ENCODE data around the gene DPYD. TPM values are rescaled to one million over a fixed set of nuclear protein-coding genes. Genes with fewer than 3 reads are reported as not detected.

Gene DPYD
- total RNA-seq, 2 donors from 2014 or later = 11.1 to 11.5 TPM

DNA sequence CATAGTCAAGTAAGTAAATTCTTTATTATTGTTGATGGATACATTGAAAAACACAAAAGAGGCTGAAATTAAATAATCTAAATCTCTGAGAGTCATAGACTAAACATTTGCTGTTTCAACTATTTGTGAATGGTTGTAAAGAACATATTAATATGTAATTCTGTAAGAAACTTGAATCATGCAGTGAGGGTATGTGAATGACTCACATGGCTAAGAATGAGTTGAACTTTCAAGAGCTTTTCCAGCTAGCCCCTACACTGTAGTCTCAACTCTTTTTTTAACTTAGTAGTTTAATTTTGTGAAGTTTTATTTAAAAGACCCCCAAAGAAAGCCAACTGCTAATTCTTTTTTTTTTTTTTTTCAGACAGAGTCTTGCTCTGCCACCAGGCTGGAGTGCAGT is 588.1 kb downstream of the DPYD start:
- H3K27me3 Mint-ChIP-seq = no peaks in the 10 kb centered on the region
- H3K27ac Mint-ChIP-seq = no peak overlapping the region
- no peaks in the 10 kb centered on the region for H3K4me1 Mint-ChIP-seq
- peak; percentile 56 for ATAC-seq (replicated peaks)
- no peaks in the 10 kb centered on the region for H3K9me3 Mint-ChIP-seq
- no peak overlapping the region for H3K4me3 Mint-ChIP-seq
- no peaks in the 10 kb centered on the region for H3K36me3 Mint-ChIP-seq (ENCODE audit: low read depth)

DNA sequence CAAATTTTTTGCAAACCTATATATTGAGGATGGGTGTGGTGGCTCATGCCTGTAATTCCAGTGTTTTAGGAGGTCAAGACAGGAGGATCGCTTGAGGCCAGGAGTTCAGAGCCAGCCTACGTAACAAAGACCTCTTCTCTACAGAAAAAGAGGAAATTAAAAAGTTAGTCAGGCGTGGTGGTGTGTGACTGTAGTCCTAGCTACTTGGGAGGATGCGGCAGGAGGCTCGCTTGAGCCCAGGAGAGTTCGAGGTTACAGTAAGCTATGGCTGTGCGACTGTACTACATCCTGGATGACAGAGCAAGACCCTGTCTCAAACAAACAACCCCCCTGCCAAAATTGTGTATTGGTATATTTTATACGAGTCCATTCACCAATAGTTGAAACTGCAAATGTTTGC is 589.7 kb downstream of the DPYD start:
- H3K36me3 Mint-ChIP-seq (ENCODE audit: low read depth) = no peaks in the 10 kb centered on the region
- no peak overlapping the region for H3K4me3 Mint-ChIP-seq
- ATAC-seq (replicated peaks) = no peak
- H3K4me1 Mint-ChIP-seq = no peaks in the 10 kb centered on the region
- H3K27ac Mint-ChIP-seq = no peak overlapping the region
- H3K27me3 Mint-ChIP-seq = no peaks in the 10 kb centered on the region
- H3K9me3 Mint-ChIP-seq = no peaks in the 10 kb centered on the region

DNA sequence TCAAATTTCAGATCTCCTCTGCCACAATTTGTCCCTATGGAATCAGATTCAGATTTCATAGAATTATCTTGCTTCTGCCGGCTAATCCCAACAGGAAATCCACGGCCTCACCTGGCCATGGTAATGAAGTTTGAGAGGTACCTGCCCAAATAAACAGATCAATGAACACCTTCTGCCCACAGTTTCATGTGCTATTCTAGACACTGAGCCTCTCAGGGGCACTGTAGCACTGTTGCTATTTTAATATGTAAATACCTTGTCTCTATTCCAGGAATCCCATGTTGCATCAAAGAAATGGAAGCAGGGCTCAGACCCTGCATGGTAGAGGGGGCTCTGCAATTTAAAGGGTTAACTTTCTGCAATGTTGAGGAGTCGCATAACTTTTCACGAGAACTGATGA is 606.1 kb downstream of the DPYD start:
- no peak overlapping the region for H3K4me3 Mint-ChIP-seq
- peaks cover 5% of the 10 kb centered on the region for H3K9me3 Mint-ChIP-seq
- H3K27ac Mint-ChIP-seq = no peak overlapping the region
- no peaks in the 10 kb centered on the region for H3K4me1 Mint-ChIP-seq
- no peaks in the 10 kb centered on the region for H3K36me3 Mint-ChIP-seq (ENCODE audit: low read depth)
- no peak for ATAC-seq (replicated peaks)
- H3K27me3 Mint-ChIP-seq = no peaks in the 10 kb centered on the region

- Mint-ChIP-seq H3K4me1 (no peaks in the 10 kb centered on the region), H3K4me3 (no peak overlapping the region), H3K9me3 (peaks cover 5% of the 10 kb centered on the region), H3K27me3 (no peaks in the 10 kb centered on the region), H3K36me3 (ENCODE audit: low read depth) (peaks cover 27% of the 10 kb centered on the region), H3K27ac (no peak overlapping the region)
- ATAC-seq (replicated peaks) = no peak
These were observed 612.7 kb downstream of the DPYD start for GRCh38 chr1:97308131-97308530.

DNA sequence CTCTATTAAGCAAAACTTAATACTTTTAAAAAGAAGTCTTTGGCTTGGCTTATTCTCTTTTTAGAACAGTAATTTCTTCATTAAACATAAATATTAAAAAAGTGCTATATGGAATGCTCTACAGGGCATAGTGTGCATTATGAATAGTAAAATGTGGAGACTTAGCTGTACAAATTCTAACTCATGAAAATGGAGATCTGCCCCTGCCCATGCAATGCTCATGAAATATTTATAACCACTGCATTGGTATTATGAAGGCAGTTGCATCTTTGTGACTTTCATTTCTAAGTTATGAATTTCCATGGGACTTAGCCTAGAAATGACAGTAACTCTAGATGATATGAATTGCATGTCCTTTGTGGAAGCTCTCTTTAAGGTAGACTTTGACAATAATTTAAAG is 613.3 kb downstream of the DPYD start:
- ATAC-seq (replicated peaks) = no peak
- H3K9me3 Mint-ChIP-seq = peaks cover 5% of the 10 kb centered on the region
- H3K4me1 Mint-ChIP-seq = no peaks in the 10 kb centered on the region
- H3K4me3 Mint-ChIP-seq = no peak overlapping the region
- H3K27ac Mint-ChIP-seq = no peak overlapping the region
- H3K36me3 Mint-ChIP-seq (ENCODE audit: low read depth) = peaks cover 27% of the 10 kb centered on the region
- H3K27me3 Mint-ChIP-seq = no peaks in the 10 kb centered on the region

- Mint-ChIP-seq H3K4me3 (no peak overlapping the region), H3K27ac (no peak overlapping the region), H3K4me1 (no peaks in the 10 kb centered on the region), H3K27me3 (no peaks in the 10 kb centered on the region), H3K9me3 (peaks cover 5% of the 10 kb centered on the region), H3K36me3 (ENCODE audit: low read depth) (peaks cover 27% of the 10 kb centered on the region)
- ATAC-seq (replicated peaks) = no peak
These were observed 613.7 kb downstream of the DPYD start for GRCh38 chr1:97307151-97307550.

GRCh38 chr1:97306504-97306903 is 614.3 kb downstream of the DPYD start:
- no peak for ATAC-seq (replicated peaks)
- Mint-ChIP-seq H3K27ac (no peak overlapping the region), H3K4me3 (no peak overlapping the region), H3K36me3 (ENCODE audit: low read depth) (peaks cover 27% of the 10 kb centered on the region), H3K9me3 (peaks cover under 1% of the 10 kb centered on the region), H3K27me3 (no peaks in the 10 kb centered on the region), H3K4me1 (no peaks in the 10 kb centered on the region)

DNA sequence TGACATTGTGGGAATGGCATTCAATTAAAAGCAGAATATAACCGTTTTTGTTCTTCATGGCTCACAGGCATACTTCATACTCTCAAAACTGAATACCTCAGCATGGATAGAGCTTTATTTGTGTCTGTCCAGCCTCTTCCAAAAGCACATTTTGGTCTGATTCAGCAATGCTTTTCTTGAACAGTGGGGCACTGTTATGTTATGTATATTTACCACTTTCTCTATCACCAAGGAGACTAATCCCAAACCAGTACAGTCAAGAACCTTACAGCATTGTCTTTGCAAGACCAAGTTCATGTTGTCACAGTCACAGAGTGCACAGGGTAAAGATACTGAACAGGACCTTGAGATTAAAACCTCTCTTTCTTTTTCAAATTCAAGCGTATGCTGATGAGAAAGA is 616.5 kb downstream of the DPYD start:
- H3K9me3 Mint-ChIP-seq = no peaks in the 10 kb centered on the region
- no peaks in the 10 kb centered on the region for H3K27me3 Mint-ChIP-seq
- no peak overlapping the region for H3K4me3 Mint-ChIP-seq
- no peak overlapping the region for H3K27ac Mint-ChIP-seq
- ATAC-seq (replicated peaks) = no peak
- no peaks in the 10 kb centered on the region for H3K4me1 Mint-ChIP-seq
- H3K36me3 Mint-ChIP-seq (ENCODE audit: low read depth) = peaks cover 27% of the 10 kb centered on the region

DNA sequence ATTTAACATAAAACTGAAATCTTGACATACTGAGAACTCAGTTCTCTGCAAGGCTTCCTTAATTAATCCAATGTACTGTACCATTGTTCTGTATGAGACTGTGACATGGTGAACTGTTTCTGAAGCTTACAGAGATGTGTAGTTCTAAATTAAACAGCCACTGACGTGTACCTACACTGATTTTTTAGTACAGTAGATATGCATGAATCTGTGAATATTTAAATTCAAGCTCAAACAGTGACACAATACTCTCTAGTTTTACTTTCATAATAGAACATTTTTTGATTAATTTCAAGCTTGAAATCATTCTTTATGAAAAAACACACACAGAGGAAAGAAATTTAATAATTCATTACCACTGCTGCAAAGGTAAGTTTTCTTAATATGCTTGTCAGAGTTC is 621.9 kb downstream of the DPYD start:
- no peak for ATAC-seq (replicated peaks)
- no peaks in the 10 kb centered on the region for H3K27me3 Mint-ChIP-seq
- no peaks in the 10 kb centered on the region for H3K9me3 Mint-ChIP-seq
- peaks cover 22% of the 10 kb centered on the region for H3K36me3 Mint-ChIP-seq (ENCODE audit: low read depth)
- H3K4me3 Mint-ChIP-seq = no peak overlapping the region
- no peak overlapping the region for H3K27ac Mint-ChIP-seq
- no peaks in the 10 kb centered on the region for H3K4me1 Mint-ChIP-seq

GRCh38 chr1:97297611-97298010 is 623.2 kb downstream of the DPYD start:
- no peak overlapping the region for H3K27ac Mint-ChIP-seq
- peaks cover 36% of the 10 kb centered on the region for H3K36me3 Mint-ChIP-seq (ENCODE audit: low read depth)
- H3K27me3 Mint-ChIP-seq = no peaks in the 10 kb centered on the region
- ATAC-seq (replicated peaks) = no peak
- no peaks in the 10 kb centered on the region for H3K4me1 Mint-ChIP-seq
- H3K4me3 Mint-ChIP-seq = no peak overlapping the region
- no peaks in the 10 kb centered on the region for H3K9me3 Mint-ChIP-seq

DNA sequence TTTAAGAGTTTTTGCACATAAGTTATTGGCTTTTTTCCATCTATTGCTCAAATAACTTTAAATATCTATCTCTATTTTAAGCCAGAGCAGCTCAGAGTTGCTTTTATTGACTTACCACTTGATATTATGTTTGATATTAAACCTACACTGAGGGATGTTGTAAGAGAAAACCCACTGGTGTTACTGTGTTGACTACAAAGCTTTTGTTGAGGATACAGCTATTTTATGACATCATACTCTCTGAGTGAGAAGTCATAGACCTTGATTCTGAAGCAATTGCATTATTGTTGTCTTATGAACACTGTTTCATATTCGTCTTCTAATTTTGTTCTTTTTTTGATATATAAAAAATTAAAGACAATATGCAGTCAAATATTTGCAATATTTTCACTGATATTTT is 638.9 kb downstream of the DPYD start:
- H3K36me3 Mint-ChIP-seq (ENCODE audit: low read depth) = peaks cover 24% of the 10 kb centered on the region
- peaks cover 7% of the 10 kb centered on the region for H3K9me3 Mint-ChIP-seq
- H3K27me3 Mint-ChIP-seq = no peaks in the 10 kb centered on the region
- H3K27ac Mint-ChIP-seq = no peak overlapping the region
- H3K4me1 Mint-ChIP-seq = peaks cover 7% of the 10 kb centered on the region
- H3K4me3 Mint-ChIP-seq = no peak overlapping the region
- no peak for ATAC-seq (replicated peaks)

- H3K36me3 Mint-ChIP-seq (ENCODE audit: low read depth) = peaks cover 32% of the 10 kb centered on the region
- H3K27me3 Mint-ChIP-seq = no peaks in the 10 kb centered on the region
- H3K4me1 Mint-ChIP-seq = peaks cover 7% of the 10 kb centered on the region
- peak overlapping the region; percentile 23 for H3K27ac Mint-ChIP-seq
- peak; percentile 82 for ATAC-seq (replicated peaks)
- no peak overlapping the region for H3K4me3 Mint-ChIP-seq
- H3K9me3 Mint-ChIP-seq = peaks cover 7% of the 10 kb centered on the region
These were observed 642.8 kb downstream of the DPYD start for GRCh38 chr1:97277891-97278654.

- peaks cover 10% of the 10 kb centered on the region for H3K36me3 Mint-ChIP-seq (ENCODE audit: low read depth)
- no peaks in the 10 kb centered on the region for H3K27me3 Mint-ChIP-seq
- no peaks in the 10 kb centered on the region for H3K4me1 Mint-ChIP-seq
- H3K27ac Mint-ChIP-seq = no peak overlapping the region
- H3K4me3 Mint-ChIP-seq = no peak overlapping the region
- ATAC-seq (replicated peaks) = no peak
- H3K9me3 Mint-ChIP-seq = peaks cover 3% of the 10 kb centered on the region
These were observed 648.7 kb downstream of the DPYD start for GRCh38 chr1:97271916-97272788.

DNA sequence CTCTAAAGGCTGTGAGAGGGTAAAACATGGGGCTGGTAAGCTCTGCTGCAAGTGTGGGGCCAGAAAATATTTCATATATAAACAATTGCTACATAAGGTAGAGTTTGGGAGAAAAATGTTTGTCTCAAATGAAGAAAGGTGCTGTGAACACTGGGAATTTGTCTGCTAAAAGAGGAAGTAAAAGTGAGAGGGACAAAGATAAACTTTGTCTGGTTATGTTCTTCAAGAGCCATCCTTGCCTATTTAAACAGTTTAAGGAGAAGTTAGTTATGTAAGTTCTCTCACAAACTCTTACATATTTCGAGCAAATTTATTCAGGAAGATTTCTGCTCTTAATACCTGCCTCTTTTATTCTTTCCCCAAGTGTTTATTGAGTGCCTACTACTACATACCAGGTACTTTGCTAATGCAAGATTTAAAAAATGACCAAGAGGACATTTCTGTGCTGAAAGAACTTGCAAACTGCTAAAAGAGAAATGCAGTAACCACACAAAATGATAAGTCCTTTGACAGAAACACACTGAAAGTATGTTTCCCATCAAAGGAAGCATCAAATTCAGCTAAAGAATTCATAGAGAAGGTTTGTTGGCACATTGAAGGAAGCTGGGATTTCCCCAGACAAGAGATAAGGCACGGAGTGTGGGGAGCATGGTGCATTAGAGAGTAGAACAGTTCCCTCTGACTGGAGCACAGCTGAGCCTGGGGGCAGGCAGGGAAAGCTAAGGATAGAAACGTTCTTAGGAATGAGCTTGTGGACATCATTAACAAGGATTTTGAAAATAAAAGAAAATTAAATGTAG is 650.1 kb downstream of the DPYD start:
- Mint-ChIP-seq H3K27me3 (no peaks in the 10 kb centered on the region), H3K4me1 (no peaks in the 10 kb centered on the region), H3K9me3 (peaks cover under 1% of the 10 kb centered on the region), H3K4me3 (no peak overlapping the region), H3K27ac (no peak overlapping the region), H3K36me3 (ENCODE audit: low read depth) (no peaks in the 10 kb centered on the region)
- ATAC-seq (replicated peaks) = no peak
